ENCODE measurements around the gene INSIG1.

Gene INSIG1

GRCh38 chr7:155297517-155298287 lies at the start of gene INSIG1:
Gene INSIG1, plus strand, starts transcription at chr7:155297878. Its CDS starts 408 bp downstream, at chr7:155298286.
- peak; percentile 92 for DNase-seq

- DNase-seq = no peak
These were observed 49.3 kb upstream of the INSIG1 start for GRCh38 chr7:155248366-155248756.

GRCh38 chr7:155251831-155252230 lies 45.8 kb upstream of the INSIG1 start:
- no peak for DNase-seq

- no peak for DNase-seq
These were observed 45.2 kb upstream of the INSIG1 start for GRCh38 chr7:155252444-155252887.

GRCh38 chr7:155252892-155253501 lies 44.7 kb upstream of the INSIG1 start:
- no peak for DNase-seq

GRCh38 chr7:155254018-155254417 lies 43.7 kb upstream of the INSIG1 start:
- no peak for DNase-seq

- no peak for DNase-seq
These were observed 42.6 kb upstream of the INSIG1 start for GRCh38 chr7:155255071-155255470.

GRCh38 chr7:155255621-155256020 lies 42.1 kb upstream of the INSIG1 start:
- DNase-seq = no peak

- no peak for DNase-seq
These were observed 41.5 kb upstream of the INSIG1 start for GRCh38 chr7:155256081-155256760.

- DNase-seq = no peak
These were observed 40.8 kb upstream of the INSIG1 start for GRCh38 chr7:155256761-155257481.

- peak; percentile 22 for DNase-seq
These were observed 40.0 kb upstream of the INSIG1 start for GRCh38 chr7:155257482-155258225.

GRCh38 chr7:155258226-155258560 lies 39.5 kb upstream of the INSIG1 start:
- DNase-seq = no peak

GRCh38 chr7:155259866-155260497 lies 37.7 kb upstream of the INSIG1 start:
- DNase-seq = no peak

- no peak for DNase-seq
These were observed 37.2 kb upstream of the INSIG1 start for GRCh38 chr7:155260498-155260872.

- no peak for DNase-seq
These were observed 36.4 kb upstream of the INSIG1 start for GRCh38 chr7:155261031-155261985.

- no peak for DNase-seq
These were observed 35.6 kb upstream of the INSIG1 start for GRCh38 chr7:155262031-155262430.

GRCh38 chr7:155263051-155263450 lies 34.6 kb upstream of the INSIG1 start:
- DNase-seq = no peak

- no peak for DNase-seq
These were observed 34.0 kb upstream of the INSIG1 start for GRCh38 chr7:155263581-155264143.

- DNase-seq = no peak
These were observed 32.5 kb upstream of the INSIG1 start for GRCh38 chr7:155265144-155265543.

GRCh38 chr7:155265961-155266360 lies 31.7 kb upstream of the INSIG1 start:
- no peak for DNase-seq

- no peak for DNase-seq
These were observed 31.2 kb upstream of the INSIG1 start for GRCh38 chr7:155266440-155266839.

Measured in NCI-H1092 treated with DMSO at 0.1 percent for 48 hours (cell line).